Fibroblast of skin of abdomen (primary cell): ENCODE measurements around the gene EPHA4.

ENCODE experiments used
- DNase-seq: peaks from one replicate; pipeline ENCODE4 v3.0.0-alpha.2; 2013

Gene EPHA4

DNA sequence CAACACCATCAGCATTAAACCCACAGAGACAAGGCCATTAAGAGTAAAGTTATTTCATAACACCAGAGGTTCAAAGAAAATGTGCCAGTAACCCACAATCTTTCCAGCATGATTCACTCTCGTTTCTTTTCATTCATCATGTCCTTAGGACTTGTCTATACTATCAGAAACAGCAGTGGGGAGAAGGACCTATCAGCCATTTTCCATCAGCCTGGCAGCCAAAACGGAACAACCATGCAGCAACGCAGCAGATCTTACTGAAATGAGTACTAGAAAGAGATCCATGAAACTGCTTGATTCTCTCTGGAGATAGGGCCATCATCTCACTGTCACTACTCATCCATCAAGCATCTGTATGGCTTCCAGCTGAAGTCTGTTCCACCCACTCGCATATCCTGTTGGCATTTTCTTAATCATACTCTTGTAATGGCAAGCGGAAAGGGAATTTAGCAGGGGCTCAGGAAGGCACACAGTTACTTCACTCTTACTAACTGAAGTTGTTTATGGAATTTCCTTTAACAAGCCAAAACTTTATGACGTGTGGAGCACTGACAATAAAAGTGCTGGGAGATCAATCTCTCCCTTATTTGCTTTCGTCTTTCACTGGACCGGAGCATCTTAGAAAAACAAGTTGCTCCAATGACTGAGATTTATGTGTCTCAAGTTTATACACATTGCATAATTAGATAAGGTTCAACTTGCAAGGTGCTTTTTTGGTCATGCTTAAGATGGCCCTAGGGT lies 69.7 kb downstream of the EPHA4 start:
- peak; percentile 63 for DNase-seq

- no peak for DNase-seq
These were observed 70.2 kb downstream of the EPHA4 start for GRCh38 chr2:221501883-221502269.

- peak; percentile 57 for DNase-seq
These were observed 70.8 kb downstream of the EPHA4 start for GRCh38 chr2:221501210-221501882.

DNA sequence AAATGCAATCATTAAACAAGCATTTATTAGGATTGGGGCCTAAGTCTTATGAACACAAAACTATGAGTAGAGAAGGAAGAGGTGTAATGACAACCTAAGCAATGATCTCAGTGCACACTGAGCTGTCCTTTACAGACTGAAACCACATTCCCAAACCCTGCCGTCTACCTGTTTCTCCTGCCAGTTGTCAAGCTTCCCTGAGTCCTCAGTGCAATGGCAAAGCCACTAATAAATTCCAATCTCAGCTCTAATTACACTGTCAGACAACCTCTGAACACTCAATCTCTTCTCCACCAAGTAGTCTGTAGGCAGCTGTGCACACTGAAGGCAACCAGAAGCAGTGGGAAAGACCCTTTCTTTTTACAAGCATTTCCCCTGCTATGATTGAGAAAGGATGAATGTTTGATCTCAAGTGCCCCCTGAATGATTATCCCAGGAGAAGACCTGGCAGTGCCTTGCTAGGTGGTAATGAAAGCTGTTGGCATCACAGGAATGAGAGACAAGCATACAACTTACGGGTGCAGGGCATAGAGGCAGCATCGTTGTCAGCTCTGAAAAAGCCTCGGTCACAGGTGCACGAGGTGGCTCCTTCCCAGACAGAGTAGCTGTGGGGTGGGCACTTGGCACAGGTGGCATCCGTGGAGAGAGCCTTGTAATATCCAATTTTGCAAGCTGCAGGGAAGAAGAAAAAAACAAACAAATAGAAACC lies 71.4 kb downstream of the EPHA4 start:
- no peak for DNase-seq

- no peak for DNase-seq
These were observed 76.4 kb downstream of the EPHA4 start for GRCh38 chr2:221495731-221496130.

DNA sequence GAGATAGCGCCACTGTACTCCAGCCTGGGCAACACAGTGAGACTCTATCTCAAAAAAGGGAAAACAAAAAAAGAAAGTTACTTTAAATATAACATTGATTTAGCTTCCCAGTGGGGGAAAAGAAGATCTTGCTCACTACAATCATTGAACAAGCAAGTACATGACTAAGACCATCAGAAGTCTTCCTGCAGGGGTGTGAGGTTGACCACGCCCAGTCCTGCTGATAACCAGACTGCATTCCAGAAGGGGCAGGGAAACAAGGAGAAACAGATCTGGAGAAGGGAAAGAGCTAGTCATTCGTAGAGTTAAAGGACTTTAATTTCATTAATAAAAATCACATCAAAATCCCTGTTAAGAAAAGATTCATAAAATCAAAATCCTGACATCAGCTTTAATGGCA lies 77.5 kb downstream of the EPHA4 start:
- DNase-seq: no peak

DNA sequence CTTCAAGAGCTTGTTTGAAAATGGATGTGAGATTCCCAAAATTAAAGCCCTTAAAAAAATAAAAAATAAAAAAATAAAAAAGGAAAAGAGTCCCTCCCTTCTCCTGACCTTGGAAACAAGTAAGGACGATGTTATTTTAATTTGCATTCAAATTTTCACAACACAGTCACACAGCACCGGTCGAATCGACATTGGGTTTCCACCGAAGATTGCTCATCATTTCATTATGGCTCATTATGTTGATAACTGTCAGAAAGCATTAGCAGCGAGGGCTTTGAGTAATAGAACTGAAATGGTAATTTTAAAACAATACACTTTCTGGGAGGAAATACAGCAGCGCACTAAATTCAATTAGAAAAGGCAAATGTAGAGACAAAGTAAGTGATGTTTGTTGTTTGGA lies 78.7 kb downstream of the EPHA4 start:
- no peak for DNase-seq

DNA sequence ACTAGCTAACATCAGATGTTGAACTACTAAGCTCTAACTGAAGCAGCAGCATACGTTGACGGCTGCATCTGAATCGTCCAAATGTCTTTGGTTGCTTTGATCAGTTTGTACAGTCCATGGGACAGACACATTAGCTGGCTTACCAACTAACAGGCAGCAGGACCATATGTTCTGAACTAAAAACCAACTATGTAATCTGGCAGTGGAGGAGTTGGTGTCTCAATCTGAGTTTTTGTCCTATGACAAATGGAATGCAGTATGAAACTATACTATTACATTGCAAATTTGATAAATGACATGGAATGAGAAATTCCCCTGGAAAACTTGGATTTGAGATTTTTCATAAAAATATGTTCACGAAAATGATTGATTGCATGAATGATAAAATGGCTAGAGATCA lies 79.5 kb downstream of the EPHA4 start:
- peak; percentile 67 for DNase-seq

DNA sequence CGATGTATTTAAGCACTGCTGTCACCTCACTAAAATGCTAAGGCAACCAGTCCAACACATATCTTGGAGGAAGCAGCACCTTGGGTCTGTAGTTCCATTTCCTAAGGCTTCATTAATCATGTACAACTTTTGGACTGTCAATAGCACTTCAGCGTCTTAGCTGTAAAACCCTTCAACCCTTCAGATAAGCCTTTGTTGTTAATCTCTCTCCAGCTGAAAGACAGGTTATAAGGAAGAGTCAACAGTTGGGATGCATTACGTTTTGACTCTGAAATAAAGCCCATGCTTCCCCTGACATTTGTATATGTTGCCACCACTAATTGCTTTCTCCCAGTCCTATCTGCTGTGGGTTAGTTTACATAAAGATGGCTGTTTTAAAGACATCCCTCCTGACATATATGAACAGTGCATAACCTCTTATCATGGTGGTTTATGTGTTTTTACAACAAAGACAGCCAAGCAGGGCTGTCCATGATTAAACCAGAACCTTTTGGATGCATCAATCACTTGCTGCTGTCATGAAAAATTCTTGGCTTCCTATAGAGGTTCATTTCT lies 81.5 kb downstream of the EPHA4 start:
- peak; percentile 26 for DNase-seq

DNA sequence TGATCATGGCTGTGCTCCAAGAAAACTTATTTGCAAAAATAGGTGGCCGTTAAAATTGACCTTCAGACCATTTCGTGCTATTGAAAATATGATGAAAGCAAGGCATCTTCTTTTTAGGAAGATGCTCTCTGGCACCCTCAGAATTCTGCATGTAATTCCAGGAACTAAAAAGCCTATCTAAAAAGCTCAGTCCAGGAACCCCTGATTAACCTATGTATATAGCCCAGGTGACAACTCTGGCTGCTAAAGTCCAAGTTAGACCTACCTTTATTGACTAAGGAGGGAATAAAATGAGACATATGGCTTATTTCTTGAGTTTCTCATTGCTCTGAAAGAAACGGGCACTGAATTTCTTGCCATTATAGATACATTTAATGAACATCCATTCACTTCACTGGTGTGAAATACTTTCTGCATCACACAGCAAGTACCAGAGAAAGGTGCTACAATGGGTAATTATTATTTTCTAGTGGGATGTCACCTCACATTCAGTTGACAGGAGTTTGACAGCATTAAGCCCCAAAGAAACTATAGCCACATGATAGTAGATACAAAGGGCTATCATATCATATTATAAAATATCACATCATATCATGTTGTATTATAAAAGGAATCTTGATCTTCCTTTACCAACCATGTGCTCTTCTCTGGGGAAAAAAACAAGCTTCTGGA lies 83.8 kb downstream of the EPHA4 start:
- DNase-seq: no peak

DNA sequence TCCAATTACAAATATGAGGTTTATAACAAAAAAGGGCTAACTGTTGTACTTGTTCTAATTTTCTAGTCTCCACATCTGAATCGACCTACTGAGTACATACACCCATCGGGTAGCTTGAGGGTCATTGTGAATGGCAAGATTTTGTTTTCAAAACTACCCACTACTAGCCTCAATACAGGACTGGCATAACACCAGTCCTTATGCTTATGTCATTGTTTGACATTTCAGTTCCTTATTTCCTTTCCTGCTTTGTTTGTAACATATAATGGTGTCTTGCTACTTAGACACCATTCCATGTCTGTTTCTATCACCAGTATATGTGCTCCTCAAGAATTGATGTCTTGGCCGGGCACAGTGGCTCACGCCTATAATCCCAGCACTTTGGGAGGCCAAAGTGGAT lies 86.0 kb downstream of the EPHA4 start:
- DNase-seq: no peak

GRCh38 chr2:221485503-221485870 lies 86.6 kb downstream of the EPHA4 start:
- peak; percentile 75 for DNase-seq

- no peak for DNase-seq
These were observed 87.2 kb downstream of the EPHA4 start for GRCh38 chr2:221484761-221485502.

- DNase-seq: no peak
These were observed 89.2 kb downstream of the EPHA4 start for GRCh38 chr2:221482666-221483455.

- DNase-seq: no peak
These were observed 91.3 kb downstream of the EPHA4 start for GRCh38 chr2:221480821-221481220.

- DNase-seq: peak; percentile 50
These were observed 91.9 kb downstream of the EPHA4 start for GRCh38 chr2:221480163-221480562.

GRCh38 chr2:221478485-221478863 lies 93.6 kb downstream of the EPHA4 start:
- DNase-seq: no peak

- DNase-seq: no peak
These were observed 94.2 kb downstream of the EPHA4 start for GRCh38 chr2:221477714-221478484.

DNA sequence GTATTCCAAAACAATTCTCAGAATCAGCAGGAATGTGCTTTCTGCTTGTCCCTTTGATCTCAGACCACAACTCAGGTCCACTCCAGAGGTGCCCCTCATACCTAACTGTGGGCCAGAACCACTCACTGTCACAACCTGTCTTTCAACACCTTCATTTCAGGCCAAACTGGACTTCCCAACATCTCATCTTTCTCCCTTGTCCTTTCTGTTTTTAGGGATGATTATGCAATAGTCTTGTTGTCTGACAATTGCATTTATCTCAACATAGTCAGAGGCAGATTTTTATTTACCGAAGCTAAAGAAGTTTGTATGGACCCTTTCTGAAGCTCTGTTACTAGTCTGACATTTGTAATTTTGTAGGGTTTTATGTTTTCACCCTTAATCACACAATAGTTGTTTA lies 95.9 kb downstream of the EPHA4 start:
- no peak for DNase-seq

DNA sequence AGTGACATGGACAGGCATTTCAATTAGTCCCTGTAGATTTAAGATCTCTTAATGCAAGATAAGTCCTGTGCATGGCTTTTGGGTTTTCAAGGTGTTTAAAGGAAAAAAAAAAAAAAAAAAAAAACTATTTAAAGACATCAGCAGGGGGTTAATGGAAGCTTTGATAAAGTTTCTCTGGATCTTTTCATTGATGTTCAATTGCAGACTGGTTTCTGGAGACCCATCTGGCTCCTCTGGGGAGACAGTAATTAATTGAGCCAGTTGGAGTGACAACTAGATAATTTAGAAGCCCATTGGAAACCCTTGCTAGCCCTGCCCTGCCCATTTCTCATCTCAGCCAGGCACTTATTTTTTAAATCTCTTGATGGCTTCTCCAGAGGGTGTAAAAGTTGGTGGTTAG lies 98.7 kb downstream of the EPHA4 start:
- no peak for DNase-seq

- DNase-seq: no peak
These were observed 103.8 kb downstream of the EPHA4 start for GRCh38 chr2:221468317-221468716.
